GM18868 (cell line): Measurements from ENCODE around the gene RAD18.

Source experiments
- ATAC-seq: cut with Tn5 transposase; IDR thresholded peaks from one replicate; pipeline ENCODE4 v1.9.1; 2021; ENCODE audit warnings: mild to moderate bottlenecking, moderate library complexity; ENCODE audit not compliant: unreplicated experiment

RAD18 gene

GRCh38 chr3:8869613-8870012 is 93.7 kb downstream of the RAD18 start:
- ATAC-seq: no peak

GRCh38 chr3:8868996-8869395 is 94.3 kb downstream of the RAD18 start:
- no peak for ATAC-seq

- no peak for ATAC-seq
Measured at GRCh38 chr3:8867646-8868045, 95.6 kb downstream of the RAD18 start.

- no peak for ATAC-seq
Measured at GRCh38 chr3:8865697-8866096, 97.6 kb downstream of the RAD18 start.

DNA sequence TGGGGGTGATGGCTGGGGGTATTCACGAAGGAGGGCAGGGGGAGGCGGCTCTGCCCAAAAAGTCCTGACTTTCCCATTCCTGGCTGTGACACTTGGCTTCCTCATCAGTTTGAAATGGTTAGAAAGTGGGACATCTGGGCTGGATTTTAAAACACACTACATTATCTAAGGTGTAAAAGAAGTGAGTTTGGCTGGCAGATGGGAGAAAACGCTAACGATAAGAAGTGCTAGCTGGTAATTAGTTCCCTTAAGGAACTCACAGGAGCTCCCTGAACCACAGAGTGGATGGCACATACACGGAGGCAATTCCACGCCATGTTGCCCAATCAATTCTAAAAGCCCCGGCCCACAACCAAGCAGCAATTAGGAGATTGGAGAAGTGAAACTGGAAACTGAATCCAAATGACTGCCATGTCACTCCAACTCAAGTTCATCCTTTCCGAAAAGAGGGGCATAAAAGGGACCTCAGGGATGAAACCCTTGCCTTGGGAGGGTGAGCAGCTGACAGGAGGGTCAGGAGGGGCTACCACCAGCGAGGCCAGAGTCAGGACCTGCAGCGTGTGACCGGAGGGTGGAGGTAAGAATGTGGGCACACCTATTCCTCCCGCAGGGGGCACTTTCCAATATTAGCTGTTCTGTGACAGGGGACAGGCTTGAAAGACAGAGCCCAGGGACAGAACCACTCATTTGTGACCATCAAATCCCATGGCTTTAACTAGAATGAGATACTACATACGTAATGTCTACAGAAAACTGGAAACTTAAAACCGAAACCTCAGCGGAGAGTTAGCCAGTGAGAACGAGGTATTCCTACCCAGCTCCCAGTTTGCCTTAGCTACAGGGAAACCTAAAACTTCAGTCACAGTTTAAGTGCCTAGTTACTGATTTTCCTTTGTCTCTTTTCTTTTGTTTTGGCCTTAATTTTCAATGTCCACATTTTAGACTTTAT is 98.6 kb downstream of the RAD18 start:
- no peak for ATAC-seq

- no peak for ATAC-seq
Measured at GRCh38 chr3:8863891-8864290, 99.4 kb downstream of the RAD18 start.

DNA sequence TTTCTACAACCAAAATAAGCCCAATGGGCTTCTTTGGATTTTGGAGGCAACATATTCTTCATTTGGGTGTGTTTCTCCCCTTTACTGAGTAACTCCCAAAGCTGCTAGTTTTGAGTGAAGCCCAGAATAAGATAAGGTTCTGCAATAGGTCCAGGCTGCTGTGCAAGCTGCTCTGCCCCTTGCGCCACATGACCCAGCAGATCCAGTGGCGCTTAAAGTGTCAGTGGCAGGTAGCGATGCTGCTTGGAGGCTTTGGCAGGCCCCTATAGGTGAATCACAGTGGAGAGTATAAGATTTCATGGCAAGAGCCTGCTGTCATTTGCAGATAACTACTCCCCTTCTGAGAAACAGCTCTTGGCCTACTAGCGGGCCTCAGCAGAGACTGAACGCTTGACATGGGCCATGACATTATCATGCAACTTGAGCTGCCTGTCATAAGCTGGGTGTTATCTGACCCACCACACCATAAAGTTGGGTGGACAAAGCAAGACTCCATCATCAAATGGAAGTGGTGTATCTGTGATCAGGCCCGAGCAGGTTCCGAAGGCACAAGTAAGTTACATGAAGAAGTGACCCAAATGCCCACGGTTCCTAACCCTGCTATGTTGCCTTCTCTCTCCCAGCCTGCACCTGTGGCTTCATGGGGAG is 105.4 kb downstream of the RAD18 start:
- no peak for ATAC-seq

- no peak for ATAC-seq
Measured at GRCh38 chr3:8856721-8857120, 106.6 kb downstream of the RAD18 start.

DNA sequence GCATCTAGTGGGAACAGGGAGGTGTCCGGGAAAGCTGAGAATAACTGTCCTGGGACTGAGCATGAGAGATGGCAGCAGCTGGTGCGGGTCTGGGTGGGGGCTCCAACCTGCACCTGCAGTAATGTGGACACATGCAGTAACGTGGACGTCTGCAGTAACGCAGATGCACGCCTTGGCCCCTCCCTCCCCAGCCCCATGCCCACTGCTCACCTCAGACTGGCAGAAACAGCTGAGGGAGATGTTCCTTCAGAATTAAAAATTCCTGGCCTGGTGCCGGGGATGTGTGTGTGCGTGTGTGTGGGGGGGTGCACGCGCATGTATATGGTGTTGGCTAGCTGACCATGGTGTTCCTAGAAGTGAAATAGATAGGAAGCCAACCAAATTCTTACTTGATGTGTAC is 107.2 kb downstream of the RAD18 start:
- no peak for ATAC-seq

DNA sequence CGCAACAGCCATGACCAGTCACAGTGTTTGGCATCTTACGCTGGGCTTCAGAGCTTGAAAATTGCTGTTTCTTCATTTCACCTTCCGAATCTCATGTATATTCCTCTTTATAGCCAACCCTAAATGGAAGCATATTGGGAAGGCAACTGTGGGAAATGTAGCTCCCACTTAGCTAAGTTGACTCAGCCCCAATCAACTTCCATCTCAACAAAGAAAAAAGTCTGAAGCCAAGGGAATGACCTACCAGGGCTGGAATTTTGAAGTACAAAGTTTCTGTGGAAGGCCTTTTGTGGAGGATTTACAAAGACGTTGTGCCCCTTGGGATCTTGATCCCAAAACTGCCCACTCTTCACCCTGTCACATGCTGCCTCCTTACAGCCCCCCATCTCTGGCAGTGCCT is 108.6 kb downstream of the RAD18 start:
- no peak for ATAC-seq

DNA sequence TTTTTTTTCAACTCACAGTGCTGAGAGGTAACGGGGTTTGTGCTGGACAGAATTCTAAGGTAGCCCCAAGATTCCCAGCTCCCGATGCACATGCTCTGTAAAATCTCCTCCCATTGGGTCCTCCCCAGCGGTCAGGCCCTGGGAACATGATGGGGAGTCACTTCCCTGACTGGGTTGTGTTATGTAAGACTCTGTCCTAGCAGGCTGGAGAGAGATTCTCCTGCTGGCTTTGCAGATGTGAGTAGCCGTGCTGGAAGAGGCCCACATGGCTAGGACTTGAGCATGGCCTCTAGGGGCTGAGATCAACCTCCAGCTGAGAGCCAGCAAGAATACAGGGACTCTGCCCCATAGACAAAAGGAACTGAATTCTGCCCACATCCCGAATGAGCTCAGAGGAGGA is 110.2 kb downstream of the RAD18 start:
- ATAC-seq: no peak

DNA sequence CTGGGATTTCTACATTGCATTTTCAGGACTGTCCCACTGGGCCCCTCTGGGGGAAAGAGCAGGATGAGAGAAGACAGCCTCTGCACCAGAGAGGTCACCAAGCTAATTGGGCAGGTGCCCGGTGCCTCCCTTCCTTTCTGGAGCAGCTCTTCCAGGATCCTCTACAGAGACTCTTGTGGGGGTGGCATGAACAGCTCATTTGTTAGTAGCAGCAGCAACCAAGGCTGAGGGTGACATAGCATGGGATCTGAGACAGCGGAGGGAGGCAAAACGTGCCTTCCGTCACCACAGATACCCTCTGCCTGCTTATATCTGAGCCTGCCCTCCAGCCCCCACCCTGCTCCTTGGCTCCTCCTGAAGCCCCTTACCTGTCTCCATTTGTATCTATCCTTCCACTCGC is 110.8 kb downstream of the RAD18 start:
- ATAC-seq: no peak

DNA sequence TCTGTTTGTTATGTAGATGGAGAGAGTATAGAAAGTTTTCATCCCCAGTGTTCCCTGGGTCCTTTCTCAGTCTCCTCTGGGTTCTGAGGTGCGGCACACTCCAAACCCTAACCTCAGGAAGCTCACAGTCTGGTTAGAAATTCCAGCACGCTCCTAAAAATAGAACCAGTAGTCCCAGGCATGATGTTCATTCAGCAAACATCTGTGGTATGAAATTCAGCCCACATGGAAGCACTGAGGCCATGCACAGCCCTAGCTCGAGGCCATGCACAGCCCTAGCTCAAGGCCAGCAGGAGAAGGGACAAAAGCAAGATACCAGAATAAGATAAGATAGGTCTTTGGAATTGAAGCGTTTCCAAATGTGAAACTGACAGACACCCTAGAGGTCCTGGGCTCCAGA is 111.6 kb downstream of the RAD18 start:
- ATAC-seq: no peak

GRCh38 chr3:8848696-8849131 is 114.6 kb downstream of the RAD18 start:
- ATAC-seq: no peak

DNA sequence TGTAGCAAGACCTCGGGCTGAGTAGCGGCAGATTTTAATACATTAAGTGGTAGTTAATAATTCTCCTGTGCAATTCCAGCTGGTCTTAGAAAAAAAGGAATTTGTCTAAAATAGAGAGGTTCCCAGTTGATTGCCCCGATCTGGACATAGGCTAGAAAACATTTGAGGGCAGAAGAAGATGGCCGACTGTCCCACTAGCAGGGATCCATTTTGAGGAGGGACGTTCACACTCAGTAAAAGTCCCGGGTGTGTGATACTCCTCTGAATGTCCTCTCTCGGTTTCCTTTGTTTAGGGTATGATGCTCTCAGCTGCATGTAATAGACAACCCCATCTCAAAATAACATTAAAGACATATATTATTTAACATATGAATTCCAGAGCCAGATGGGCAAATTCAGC is 116.0 kb downstream of the RAD18 start:
- ATAC-seq: no peak

DNA sequence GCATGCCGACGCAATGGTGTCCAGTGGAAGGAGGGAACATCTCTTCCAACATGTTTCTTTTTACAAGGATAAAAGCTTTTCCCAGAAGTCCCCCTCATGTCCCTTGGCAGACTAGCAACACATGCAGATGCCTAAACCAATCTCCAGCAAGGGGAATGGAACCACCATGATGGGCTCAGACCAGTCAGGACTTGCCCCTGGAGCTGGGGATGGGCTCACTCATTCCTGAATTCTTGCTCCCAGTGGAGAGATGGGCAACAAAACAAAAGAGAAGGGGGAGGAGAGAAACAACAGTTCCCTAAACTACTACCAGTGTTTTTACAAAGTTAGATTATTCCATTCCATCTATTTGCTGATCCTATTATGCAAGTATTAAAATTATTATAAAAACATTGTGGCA is 117.1 kb downstream of the RAD18 start:
- no peak for ATAC-seq

DNA sequence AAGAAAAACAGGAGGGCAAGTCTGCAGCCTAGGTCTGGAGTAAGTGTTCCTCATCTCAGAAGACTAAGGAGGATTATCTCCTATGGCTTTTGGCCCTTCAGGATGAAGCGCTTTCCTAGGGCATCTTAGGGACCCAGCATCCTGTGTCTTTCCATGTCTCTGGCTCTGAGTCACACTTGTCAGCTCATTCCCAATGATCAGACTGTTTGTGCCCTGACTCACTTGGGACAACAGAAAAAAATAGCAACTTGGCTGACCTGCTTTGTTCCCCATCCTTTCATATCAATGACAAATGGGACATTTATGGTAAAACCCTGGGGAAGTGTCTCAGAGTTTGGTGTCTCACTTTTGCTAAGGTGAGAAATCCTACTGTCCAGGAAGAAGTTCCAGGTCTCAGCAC is 117.6 kb downstream of the RAD18 start:
- ATAC-seq: no peak

- ATAC-seq: no peak
Measured at GRCh38 chr3:8843347-8843746, 119.9 kb downstream of the RAD18 start.

- ATAC-seq: no peak
Measured at GRCh38 chr3:8842293-8842692, 121.0 kb downstream of the RAD18 start.

DNA sequence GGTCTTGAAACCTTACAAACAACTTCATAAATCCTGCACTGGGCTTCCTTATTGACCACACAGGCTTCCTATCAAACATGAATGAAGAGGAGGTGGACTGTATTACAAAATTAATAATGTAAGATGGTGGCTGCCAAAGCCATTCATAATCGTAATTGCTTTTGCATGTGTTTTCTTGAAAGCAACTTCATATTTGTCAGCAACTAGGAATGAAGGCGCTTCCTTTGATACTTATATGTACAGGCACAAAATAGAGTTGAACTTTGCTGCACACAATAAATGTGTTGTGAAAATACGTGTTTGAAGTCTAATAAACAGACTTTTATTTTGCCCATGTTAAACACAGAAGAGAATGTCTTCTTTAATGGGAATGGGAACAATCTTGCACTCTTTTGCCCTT is 121.8 kb downstream of the RAD18 start:
- no peak for ATAC-seq

DNA sequence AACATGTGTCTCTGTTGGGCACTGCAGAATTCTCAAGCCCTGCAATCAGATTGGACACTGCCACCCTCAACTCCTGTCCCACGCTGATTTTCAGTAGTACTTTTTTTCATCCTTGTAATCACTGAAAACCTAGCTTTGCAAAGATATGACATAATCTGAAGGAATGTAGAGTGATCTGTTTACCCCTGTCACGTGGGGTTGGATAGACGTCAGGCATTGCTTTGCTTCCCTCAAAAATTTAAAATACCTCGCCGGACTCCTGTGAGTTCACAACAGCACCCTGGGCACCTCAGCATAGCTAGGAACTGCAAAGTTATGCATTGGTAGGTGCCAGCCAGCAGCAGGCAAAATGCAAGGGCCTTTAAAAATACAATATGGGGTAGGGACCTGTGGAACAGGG is 122.7 kb downstream of the RAD18 start:
- ATAC-seq: no peak

- no peak for ATAC-seq
Measured at GRCh38 chr3:8839607-8840325, 123.5 kb downstream of the RAD18 start.
